ENCODE measurements around the gene GAMT.

GRCh38 chr19:1384085-1384462, 17.3 kb downstream of the GAMT start:
- no peak for TF ChIP-seq CTCF (conservative IDR thresholded peaks at IDR 0.05 in 1 of 2, IDR thresholded peaks at IDR 0.05 in 1 of 2; ENCODE audit: low read depth in 1 of 2, low read length in 2 of 2)
- no peak for TF ChIP-seq EZH2 (IDR thresholded peaks at IDR 0.05; ENCODE audit: low read length, missing control alignments)
